ENCODE results near the gene RPH3AL. TPM values are rescaled to one million over a fixed set of nuclear protein-coding genes. Genes with fewer than 3 reads are reported as not detected.
"Not testable (repeated sequence)": the region's sequence is repeated elsewhere in the genome, so short reads cannot be mapped to it uniquely, and the experiment has no call there.

Gene RPH3AL
- total RNA-seq, 1 experiment from 2014 or later: 3.8 TPM

DNA sequence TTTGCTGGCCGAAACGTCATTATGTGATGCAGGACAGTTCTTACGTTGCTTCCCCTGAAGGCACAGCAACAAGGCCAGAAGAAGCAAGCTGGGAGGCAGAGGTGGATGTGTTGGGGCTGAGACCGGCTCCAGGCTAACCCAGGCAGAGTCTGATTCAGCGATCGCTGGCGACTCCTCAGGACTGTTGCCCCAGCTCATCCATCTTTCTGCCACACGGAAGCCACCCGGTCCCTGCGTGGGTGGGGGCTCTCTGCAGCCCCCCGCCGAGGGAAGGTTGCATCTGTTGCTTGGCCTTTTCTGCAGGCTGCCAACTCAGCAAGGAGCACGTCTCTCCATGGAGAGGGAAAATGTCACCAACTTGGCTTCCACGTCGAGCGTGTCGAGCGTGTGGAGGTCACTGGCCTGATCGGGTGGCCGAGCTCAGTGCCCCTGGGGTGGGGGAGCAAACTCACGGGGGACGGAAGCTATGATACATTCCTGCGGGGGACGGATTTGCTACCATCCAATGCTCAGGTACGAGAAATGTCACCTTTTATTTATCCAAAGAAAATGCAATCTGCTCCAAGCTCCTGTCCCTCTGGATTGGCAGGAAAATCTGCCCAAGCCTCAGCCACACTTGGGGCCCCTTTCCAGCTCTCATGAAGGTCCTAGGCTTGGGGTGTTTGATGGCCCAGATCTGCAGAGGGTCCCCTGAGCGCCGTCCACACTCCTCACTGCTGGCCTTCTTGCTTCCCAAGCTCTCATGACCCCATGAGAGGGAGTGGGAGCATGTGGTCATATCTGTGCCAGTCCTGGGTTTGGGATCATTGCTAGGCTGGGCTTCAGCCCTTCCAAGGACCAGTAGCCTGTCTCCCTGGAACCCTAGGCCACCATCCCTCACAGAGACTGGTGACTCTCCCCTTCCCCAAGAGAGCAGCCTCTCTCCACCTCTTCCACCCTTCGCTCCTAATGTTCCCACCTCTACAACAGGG is 69.4 kb downstream of the RPH3AL start:
- no peak for DNase-seq (ENCODE audit: low read depth)

DNA sequence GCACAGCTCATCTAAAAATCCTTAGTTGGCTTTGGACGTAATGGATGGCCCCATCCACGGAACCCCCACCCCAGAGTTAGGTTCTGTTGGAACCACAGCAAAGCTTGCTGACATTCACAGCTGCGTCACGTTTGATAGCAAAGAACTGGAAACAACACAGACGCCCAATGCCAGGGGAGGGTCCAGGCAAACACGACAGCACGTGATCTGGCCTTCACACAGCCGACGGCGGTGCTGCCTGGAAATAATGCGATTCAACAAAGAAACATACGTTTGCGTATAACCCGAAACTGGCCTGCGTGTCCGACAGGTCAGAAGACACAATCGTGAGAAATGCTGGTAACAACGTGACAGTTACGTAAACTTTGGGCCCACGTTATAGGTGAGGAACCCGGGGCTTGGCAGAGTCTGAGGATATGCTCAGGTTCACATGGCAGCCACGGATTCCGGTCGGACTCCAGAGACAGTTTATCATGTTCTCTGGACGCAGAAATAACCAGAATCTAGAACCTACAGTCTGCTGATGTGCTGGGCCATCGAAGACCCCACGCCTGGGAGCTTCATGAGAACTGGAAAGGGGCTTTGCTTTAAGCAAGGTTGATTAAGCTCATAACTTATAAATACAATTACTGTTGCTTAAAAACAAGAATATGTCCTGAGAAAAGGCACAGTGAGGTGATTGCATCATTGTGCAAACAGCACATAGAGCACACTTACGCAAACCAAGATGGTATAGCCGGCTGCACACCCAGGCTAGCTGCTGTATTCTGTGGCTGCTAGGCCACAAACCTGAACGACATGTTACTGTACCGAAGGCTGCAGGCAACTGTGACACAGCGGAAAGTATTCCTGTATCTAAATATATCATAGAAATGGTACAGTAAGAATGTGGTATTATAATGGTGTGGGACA is 70.4 kb downstream of the RPH3AL start:
- no peak for DNase-seq (ENCODE audit: low read depth)

GRCh38 chr17:281365-281999 is 71.1 kb downstream of the RPH3AL start:
- no peak for DNase-seq (ENCODE audit: low read depth)

GRCh38 chr17:280901-281300 is 71.7 kb downstream of the RPH3AL start:
- DNase-seq (ENCODE audit: low read depth): no peak

GRCh38 chr17:280216-280615 is 72.4 kb downstream of the RPH3AL start:
- DNase-seq (ENCODE audit: low read depth): no peak

- no peak for DNase-seq (ENCODE audit: low read depth)
These were observed 72.8 kb downstream of the RPH3AL start for GRCh38 chr17:279776-280175.

DNA sequence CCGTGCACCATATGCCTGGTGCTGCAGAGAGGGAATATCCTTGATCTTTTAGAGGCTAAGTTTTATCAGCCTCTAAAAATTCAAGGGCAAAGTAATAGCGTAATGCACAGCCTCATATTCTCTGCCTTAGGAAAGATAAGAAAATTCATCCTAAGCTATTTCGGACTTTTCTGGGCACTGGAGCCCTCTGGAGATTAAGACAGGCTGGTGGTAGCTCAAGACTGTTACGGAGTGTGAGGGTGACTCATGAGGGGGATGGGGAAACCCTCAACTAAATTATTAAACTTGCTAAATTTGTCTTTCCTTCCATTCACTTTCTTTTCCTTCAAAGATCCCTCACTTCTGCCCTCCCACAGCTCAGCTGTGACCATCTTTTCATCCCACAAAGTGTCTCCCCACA is 73.3 kb downstream of the RPH3AL start:
- no peak for DNase-seq (ENCODE audit: low read depth)

DNA sequence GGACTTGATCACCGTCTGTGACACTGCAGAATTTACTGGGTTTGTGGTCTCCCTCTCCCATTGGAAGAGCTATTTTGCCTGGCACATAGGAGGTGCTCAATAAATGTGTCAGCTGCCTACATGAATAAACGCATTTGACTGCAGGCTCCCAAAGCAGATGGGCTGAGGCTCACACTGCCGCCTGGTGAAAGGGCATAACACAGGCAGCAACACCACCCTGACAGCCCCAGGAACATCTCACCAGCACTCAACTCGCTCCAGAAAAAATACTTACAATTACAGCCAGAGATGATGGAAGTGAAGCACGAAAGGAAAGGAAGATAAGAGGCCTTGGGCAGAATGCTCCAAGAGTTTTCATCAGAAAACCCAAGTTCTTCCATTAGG is 73.9 kb downstream of the RPH3AL start:
- DNase-seq (ENCODE audit: low read depth): no peak

GRCh38 chr17:278055-278675 is 74.4 kb downstream of the RPH3AL start:
- no peak for DNase-seq (ENCODE audit: low read depth)

DNA sequence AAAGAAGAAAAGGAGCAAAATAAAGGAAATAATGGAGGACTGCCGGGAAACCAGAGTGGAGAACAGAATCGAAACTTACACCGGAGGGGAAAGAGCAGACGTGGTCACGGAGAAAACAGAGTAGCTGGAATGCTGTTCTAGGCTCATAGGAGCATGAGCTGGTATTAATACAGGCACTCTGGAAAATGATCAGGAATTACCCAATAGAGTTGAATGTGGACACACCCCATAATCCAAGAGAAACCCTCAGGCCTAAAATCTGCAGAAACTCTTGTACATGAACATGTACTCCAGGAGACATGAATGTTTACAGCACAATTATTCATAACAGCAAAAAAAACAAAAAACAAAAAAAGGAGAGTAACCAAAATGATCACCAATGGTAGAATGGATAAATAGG is 77.7 kb downstream of the RPH3AL start:
- DNase-seq (ENCODE audit: low read depth): no peak

DNA sequence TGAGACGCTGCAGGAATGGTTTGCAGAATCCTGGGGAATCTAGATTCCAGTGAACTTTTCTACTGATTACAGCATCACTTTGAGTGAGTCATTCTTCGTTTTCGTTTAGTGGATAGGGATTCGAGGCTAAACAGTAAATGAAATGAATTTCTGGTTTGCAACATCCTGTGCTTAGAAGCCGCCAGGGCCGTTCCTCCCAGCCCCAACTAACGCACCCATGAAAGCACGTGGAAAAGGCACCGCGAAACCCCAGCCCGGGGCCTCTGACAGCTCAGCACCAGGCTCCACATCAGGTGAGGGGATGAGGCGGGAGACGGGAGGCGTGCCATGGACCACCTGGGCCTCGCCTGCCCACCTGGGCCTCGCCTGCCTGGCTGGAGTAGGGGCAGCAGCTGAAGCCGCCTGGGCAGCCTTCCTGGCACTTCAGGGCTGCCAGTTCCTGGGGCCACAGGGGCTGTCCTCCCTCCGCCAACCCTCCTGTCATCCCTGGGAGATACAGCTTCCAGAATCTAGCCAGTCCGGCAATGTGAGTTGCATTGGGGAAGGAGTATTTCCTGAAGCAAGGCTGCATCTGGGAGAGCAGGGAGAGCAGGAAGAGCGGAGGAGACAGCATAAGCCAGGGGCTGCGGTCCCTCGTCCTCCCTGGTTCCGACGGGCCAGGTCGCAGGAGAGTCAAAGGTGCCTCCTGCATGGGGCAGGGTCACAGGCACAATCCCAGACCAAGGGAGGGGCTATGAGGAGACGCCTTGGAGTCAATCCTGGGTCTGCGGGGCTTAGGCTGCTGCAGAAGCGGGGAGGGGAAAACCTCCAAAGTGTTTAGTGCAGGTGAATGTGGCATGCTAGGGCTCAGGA is 78.4 kb downstream of the RPH3AL start:
- no peak for DNase-seq (ENCODE audit: low read depth)

DNA sequence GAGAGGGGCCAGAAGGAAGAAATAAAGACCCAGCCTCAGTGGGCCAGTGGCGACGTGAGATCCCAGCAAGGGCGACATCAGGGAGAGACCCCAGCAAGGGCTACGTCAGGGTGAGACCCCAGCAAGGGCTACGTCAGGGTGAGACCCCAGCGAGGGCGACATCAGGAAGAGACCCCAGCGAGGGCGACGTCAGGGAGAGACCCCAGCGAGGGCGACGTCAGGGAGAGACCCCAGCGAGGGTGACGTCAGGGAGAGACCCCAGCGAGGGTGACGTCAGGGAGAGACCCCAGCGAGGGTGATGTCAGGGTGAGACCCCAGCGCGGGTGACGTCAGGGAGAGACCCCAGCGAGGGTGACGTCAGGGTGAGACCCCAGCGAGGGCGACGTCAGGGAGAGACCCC is 79.8 kb downstream of the RPH3AL start:
- DNase-seq (ENCODE audit: low read depth): not testable (repeated sequence)

GRCh38 chr17:271928-272623 is 80.5 kb downstream of the RPH3AL start:
- DNase-seq (ENCODE audit: low read depth): not testable (repeated sequence)

DNA sequence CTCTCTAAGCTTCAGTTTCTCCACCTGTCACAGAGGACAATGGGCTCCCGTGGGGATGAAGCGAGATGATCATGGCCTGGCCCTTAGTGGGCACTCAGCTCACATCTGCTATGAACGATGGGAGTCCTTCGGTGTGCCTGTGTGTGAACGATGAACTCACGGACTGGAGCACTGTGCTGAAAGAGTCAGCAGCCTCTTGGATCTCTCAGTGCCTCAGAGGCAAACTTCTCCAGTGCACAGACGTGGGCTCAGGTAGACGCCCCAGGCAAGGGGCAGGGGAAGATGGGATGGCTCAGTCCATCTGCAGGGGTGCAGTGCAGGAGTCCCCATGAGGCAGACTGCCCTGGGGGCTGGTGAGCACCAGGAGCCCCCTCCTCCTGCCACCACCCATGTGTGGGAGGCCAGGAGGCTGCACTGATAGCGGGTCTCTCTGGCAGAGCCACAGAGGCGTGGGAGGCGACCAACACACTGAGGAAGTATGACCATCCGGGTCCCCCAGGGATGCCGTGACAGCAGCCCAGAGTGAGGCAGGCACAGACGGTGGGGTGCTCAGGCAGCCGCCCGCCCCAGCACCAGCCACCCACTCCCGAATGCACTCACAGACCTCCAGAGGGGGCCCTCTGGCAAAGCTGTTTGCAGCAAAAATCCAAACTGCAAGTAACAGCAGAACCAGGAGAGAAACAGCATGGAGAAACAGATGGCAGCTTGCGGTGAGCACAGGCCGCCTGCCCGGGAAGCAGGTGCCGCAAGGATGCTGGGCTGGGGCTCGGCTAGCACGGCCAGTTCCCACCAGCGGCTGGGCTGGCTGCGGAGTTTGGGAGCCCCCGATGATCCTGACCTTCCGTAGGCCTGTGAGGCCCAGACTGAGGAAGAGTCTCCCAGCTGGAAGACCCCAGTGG is 82.7 kb downstream of the RPH3AL start:
- no peak for DNase-seq (ENCODE audit: low read depth)

DNA sequence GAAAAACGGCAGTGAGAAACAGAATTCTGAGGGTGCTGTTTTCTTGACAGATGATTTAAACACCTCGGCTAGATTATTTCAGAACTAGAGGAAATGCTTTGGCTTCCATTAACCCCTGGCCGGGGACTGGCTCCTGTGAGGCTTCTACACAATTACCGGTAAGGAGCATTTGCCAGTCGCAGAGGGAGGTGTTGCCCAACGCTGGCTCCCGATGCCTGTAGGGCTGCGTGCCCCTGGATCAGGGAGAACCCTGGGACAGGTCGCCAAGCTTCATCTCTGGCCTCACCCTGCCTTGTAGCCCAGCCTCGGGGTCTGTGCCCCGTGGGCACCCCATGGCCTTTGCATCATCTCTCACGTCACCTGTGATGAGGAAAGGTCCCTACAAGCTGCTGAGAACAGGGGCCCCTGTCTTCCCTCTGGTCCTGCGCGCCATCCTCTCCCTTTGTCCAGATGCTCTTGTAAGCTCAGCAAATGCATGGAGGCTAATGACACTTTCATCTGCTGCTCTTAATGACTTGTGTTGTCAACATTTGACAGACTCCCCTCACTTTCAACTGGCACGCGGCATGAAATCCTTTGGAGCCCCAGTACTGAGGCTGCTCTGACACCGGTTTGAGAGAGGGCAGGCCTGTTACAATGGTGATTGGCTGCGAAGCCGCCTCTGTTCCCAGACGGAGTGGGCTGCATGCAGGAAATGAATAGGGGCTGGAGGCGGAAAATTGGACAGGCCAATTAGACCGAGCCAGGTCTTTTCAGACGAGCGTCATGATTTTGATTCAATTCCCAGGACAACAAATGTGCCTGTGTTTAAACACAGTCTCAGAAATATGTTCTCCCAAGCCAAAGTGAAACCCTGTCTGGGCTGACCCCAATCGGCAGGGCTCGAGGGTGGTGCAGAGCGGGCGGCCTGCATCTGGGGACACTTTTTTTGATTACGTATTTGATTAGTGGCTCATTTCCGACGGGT is 85.6 kb downstream of the RPH3AL start:
- no peak for DNase-seq (ENCODE audit: low read depth)

DNA sequence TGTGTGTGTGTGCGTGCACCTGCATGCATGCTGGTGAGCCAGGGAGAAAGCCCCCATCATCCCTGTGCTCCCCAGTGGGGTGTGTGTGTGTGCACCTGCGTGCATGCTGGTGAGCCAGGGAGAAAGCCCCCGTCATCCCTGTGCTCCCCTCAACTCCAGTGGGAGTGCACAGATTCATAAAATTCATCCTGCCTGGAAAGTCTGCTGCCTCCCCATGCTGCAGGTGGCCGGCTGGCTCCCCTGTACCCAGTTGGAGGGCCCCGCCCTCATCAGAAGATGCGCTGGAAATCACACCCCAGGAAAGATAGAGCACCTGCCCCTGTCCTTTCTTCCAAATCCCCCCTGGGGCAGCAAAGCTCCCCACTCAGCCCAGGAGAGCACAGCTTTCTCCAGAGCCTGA is 86.4 kb downstream of the RPH3AL start:
- DNase-seq (ENCODE audit: low read depth): no peak

DNA sequence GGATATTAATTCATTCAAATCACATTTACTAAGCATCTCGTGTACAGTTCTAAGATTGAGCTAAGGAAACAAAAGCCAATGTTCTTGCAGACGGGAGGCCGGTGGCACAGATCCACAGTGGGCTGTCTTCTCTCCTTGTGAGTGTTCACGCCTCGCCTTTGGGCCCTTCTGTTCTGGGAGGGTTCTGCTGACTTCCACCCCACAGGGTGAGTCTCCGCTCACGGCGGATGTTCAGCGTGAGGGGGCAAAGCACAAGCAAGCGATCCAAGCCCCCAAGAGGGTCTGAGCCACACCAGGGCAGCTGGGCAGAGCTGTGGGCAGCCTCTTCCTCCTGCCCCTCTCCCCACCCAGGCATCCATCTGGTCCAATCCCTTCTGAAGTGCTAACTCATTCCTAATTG is 86.9 kb downstream of the RPH3AL start:
- DNase-seq (ENCODE audit: low read depth): no peak
